Upper lobe of left lung (tissue), 6 donors: Measurements from ENCODE around the gene PCDHGC3. TPM values are rescaled to one million over a fixed set of nuclear protein-coding genes. Genes with fewer than 3 reads are reported as not detected.
A peak's percentile ranks its signal among the peaks of the same experiment; 100 is the strongest.

Source experiments
- ATAC-seq, 2 donors: fragments of 200-7000 bp; cut with Tn5 transposase; one replicate each; pipeline ENCODE4 v1.9.1; 2022; ENCODE audit warnings: mild to moderate bottlenecking in 2 of 2, moderate library complexity in 2 of 2; ENCODE audit not compliant: low FRiP score in 2 of 2
- DNase-seq, 2 donors: peaks; one replicate each; pipeline ENCODE4 v3.0.0-alpha.2; 2019 to 2020
- H3K27ac ChIP-seq, 4 donors: fragments of 200-600 bp; sonication (generic); one replicate each; pipeline ENCODE4 v1.5.1; 2016 to 2019
- H3K27me3 ChIP-seq, 4 donors: fragments of 200-600 bp; sonication (generic); one replicate each; pipeline ENCODE4 v1.5.1; 2017 to 2019
- H3K36me3 ChIP-seq, 4 donors: fragments of 200-600 bp; sonication (generic); one replicate each; pipeline ENCODE4 v1.5.1; 2016 to 2019
- H3K4me1 ChIP-seq, 4 donors: fragments of 200-600 bp; sonication (generic); one replicate each; pipeline ENCODE4 v1.5.1; 2018 to 2019
- H3K4me3 ChIP-seq, 4 donors: fragments of 200-600 bp; sonication (generic); one replicate each; pipeline ENCODE4 v1.5.1; 2017 to 2019; ENCODE audit warnings: mild to moderate bottlenecking in 2 of 4, moderate library complexity in 1 of 4
- H3K9me3 ChIP-seq, 4 donors: fragments of 200-600 bp; sonication (generic); one replicate each; pipeline ENCODE4 v1.5.1; 2018 to 2019
- EP300 ChIP-seq, 4 donors: sonication (generic); formaldehyde crosslinking; IDR thresholded peaks; one replicate each; pipeline ENCODE4 v1.5.1; 2017; ENCODE audit warnings: antibody characterized with exemption in 4 of 4, control low read depth in 2 of 4
- POLR2A ChIP-seq, 4 donors: fragments of 450-650 bp; IDR thresholded peaks; one replicate each; pipeline ENCODE4 v1.5.1; 2016 to 2017; ENCODE audit warnings: antibody characterized with exemption in 4 of 4, mild to moderate bottlenecking in 2 of 4
- POLR2AphosphoS5 ChIP-seq, 2 donors: sonication (generic); formaldehyde crosslinking; IDR thresholded peaks; one replicate each; pipeline ENCODE4 v1.5.1; 2017; ENCODE audit warnings: antibody characterized with exemption in 2 of 2
- WGBS, 2 donors: methylation state at CpG; one replicate each; pipeline ENCODE4 v1.1.5; 2017 to 2018; 5-methylcytosine and 5-hydroxymethylcytosine counted together
- total RNA-seq, 6 donors: library from RNA; depleted of rRNA in 4 of 6; stranded (reverse); fragments of >200 nt in 4 of 6; gene quantifications; one replicate each; pipeline versions ENCODE4 v1.1.0 to v1.2.1, GENCODE V29; 2016 to 2021
- TF ChIP-seq, protein P1 (sequence below), 6 experiments: fragments of 450-650 bp in 4 of 6; fragments of 200-600 bp in 2 of 6; sonication (generic) in 2 of 6; IDR thresholded peaks; one replicate each; pipeline ENCODE4 v1.5.1; 2016 to 2019; ENCODE audit warnings: antibody characterized with exemption in 6 of 6
- donor health status: DM: no; HTN: no; CAD: no; lungs with moderate emphysema.
- donor health status: DM: no; HTN: yes; CAD: no; lungs with severe emphysema.

The PCDHGC3 gene
- total RNA-seq, 6 donors from 2014 or later, result 26.4 to 116 (median 50.1) TPM

DNA sequence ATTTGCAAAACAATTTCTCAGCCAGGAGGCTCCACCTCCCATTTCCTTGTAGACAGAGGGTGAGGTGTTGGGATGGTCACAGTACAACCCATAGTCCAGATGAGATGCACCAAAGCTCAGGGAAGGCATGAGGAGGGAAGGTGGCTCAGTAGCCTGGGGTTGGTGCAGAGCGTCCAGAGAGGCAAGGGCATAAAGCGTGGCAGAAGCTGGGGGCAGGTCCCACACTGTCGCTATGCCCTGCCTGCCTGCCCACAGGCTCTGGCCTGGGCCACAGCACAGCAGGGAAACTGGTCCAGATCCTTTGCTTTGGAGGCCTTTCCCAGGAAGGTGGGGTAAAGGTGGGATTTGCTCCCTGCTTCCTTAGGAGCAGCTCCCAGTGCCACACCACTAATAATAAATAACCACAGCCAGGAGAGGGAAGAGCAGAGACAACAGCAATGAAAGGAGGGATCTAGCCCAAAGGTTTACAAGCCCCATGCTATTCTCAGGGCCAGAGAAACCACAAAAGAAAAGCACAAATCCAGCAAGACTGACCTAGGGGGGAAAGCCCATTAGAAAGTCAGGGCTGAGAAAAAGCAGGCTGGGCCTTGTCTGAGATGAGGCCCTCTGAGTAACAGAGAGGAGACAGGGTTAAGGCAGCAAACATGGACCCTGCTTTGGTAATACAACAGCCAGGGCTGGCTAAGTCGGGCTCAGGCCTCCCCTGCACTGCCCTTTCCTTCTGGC, 40.3 kb downstream of the PCDHGC3 start:
- Histone ChIP-seq H3K36me3 (peaks cover 2 to 63% (median 23%) of the 10 kb centered on the region in 4 donors), H3K4me3 (no peak overlapping the region), H3K4me1 (peaks cover 59 to 77% (median 68%) of the 10 kb centered on the region in 4 donors), H3K27ac (peak overlapping the region in 3 of 4 donors; percentile 57 to 92 (median 91)), H3K9me3 (no peaks in the 10 kb centered on the region), H3K27me3 (no peaks in the 10 kb centered on the region)
- ATAC-seq, result no peak
- WGBS, 2 donors, result 84 to 93% methylated on average over 4 of the region's 4 CpGs
- no peak for TF ChIP-seq POLR2A (IDR thresholded peaks at IDR 0.05)
- TF ChIP-seq POLR2AphosphoS5 (IDR thresholded peaks at IDR 0.05), result no peak
- TF ChIP-seq EP300 (IDR thresholded peaks at IDR 0.05), result no peak
- TF ChIP-seq, protein P1, sequence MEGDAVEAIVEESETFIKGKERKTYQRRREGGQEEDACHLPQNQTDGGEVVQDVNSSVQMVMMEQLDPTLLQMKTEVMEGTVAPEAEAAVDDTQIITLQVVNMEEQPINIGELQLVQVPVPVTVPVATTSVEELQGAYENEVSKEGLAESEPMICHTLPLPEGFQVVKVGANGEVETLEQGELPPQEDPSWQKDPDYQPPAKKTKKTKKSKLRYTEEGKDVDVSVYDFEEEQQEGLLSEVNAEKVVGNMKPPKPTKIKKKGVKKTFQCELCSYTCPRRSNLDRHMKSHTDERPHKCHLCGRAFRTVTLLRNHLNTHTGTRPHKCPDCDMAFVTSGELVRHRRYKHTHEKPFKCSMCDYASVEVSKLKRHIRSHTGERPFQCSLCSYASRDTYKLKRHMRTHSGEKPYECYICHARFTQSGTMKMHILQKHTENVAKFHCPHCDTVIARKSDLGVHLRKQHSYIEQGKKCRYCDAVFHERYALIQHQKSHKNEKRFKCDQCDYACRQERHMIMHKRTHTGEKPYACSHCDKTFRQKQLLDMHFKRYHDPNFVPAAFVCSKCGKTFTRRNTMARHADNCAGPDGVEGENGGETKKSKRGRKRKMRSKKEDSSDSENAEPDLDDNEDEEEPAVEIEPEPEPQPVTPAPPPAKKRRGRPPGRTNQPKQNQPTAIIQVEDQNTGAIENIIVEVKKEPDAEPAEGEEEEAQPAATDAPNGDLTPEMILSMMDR (IDR thresholded peaks at IDR 0.05), result no peak
- no peak for DNase-seq

DNA sequence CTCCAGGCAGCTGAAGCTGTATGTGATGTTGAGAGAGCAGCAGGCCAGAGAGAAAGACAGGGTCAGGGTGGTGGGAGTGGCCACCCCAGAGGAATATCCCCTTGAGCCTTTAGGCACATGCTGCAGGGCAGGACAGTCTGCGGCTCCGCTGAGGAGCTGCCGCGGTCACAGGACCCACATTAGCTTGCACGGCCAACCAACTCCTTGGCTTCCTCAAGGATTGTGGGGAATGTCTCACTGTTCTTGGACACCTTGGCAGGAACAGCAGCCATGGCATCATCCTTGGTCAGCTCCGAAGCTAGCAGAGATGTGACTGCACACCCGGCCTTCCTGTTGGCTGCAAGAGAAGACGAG, 40.9 kb downstream of the PCDHGC3 start:
- H3K27ac ChIP-seq, result peak overlapping the region in 3 of 4 donors; percentile 57 to 92 (median 91)
- H3K36me3 ChIP-seq, result peaks cover 2 to 58% (median 23%) of the 10 kb centered on the region in 4 donors
- DNase-seq (peak in 1 of 2 donors; percentile 60), ATAC-seq (no peak)
- no peak for TF ChIP-seq POLR2A (IDR thresholded peaks at IDR 0.05)
- no peak for TF ChIP-seq EP300 (IDR thresholded peaks at IDR 0.05)
- TF ChIP-seq POLR2AphosphoS5 (IDR thresholded peaks at IDR 0.05), result no peak
- TF ChIP-seq, protein P1 (IDR thresholded peaks at IDR 0.05), result no peak
- no peak overlapping the region for H3K4me3 ChIP-seq
- peaks cover 64 to 83% (median 74%) of the 10 kb centered on the region in 4 donors for H3K4me1 ChIP-seq
- WGBS, 2 donors, result 84 to 90% methylated on average over 3 to 8 of the region's 8 CpGs
- H3K9me3 ChIP-seq, result no peaks in the 10 kb centered on the region
- H3K27me3 ChIP-seq, result no peaks in the 10 kb centered on the region

DNA sequence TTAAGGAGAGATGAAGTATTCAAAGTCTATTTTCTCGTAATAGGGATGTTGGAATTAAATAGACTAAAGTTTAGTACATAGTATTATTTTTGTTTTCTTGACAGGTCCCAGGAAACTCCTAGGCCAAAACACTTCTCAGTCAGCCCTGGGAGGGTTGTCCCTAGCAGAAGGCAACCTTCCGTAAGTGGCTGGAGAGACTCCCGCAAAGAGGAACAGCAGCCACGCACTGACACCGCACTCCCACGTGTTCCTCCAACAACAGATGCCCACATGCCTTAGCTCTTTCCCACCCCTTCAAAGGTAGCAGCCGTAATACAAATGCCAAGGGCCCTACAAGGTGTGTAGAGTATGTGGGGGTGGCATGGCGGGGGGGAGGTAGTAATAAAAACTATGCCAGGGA, 41.5 kb downstream of the PCDHGC3 start:
- TF ChIP-seq EP300 (IDR thresholded peaks at IDR 0.05) (no peak), POLR2A (IDR thresholded peaks at IDR 0.05) (no peak), POLR2AphosphoS5 (IDR thresholded peaks at IDR 0.05) (no peak)
- TF ChIP-seq, protein P1 (IDR thresholded peaks at IDR 0.05), result no peak
- peaks cover 2 to 58% (median 25%) of the 10 kb centered on the region in 4 donors for H3K36me3 ChIP-seq
- H3K9me3 ChIP-seq, result no peaks in the 10 kb centered on the region
- WGBS, 2 donors, result 77 to 83% methylated on average over 8 of the region's 8 CpGs
- peak overlapping the region in 3 of 4 donors; percentile 49 to 92 (median 57) for H3K27ac ChIP-seq
- peaks cover 68 to 89% (median 78%) of the 10 kb centered on the region in 4 donors for H3K4me1 ChIP-seq
- no peaks in the 10 kb centered on the region for H3K27me3 ChIP-seq
- no peak for ATAC-seq
- DNase-seq, result no peak
- H3K4me3 ChIP-seq, result no peak overlapping the region

DNA sequence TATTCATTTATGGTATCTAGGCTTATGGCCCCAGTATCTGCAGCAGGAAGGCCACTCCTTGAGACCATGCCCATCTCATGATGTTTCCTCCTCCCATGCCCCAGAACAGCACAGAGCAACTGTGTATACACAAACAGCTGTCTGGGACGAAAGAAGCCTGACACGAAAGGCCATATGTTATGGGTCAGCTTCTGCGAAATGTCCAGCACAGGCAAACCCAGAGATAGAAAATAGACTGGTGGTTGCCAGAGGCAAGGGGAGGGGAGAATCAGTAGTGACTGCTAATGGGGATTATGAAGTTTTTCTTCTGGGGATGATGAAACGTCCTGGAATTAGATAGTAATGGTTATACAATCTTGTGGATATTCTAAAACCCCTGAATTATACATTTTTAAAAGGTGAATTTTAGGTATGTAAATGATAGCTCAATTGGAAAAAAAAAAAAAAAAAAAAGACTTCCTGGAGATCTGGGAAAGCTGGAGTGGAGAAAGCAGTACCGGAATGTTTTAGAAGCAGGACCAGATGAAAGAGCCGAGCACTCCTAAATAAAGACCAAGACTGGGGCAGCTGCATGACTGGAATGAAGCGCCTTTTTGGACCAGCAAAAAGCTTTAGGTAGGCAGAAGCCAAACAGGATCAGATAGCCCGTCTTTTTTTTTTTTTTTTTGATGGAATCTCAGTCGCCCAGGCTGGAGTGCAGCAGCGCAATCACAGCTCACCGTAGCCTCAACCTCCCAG, 42.3 kb downstream of the PCDHGC3 start:
- peaks cover 62 to 94% (median 80%) of the 10 kb centered on the region in 4 donors for H3K4me1 ChIP-seq
- 83 to 88% methylated on average over 11 of the region's 11 CpGs for WGBS, 2 donors
- no peak for DNase-seq
- peak overlapping the region; percentile 12 to 92 (median 49) for H3K27ac ChIP-seq
- peak; percentile 53 to 54 for TF ChIP-seq POLR2AphosphoS5 (IDR thresholded peaks at IDR 0.05)
- no peak for TF ChIP-seq EP300 (IDR thresholded peaks at IDR 0.05)
- no peak overlapping the region for H3K4me3 ChIP-seq
- no peaks in the 10 kb centered on the region for H3K9me3 ChIP-seq
- ATAC-seq, result no peak
- H3K36me3 ChIP-seq, result peaks cover 2 to 65% (median 28%) of the 10 kb centered on the region in 4 donors
- no peaks in the 10 kb centered on the region for H3K27me3 ChIP-seq

DNA sequence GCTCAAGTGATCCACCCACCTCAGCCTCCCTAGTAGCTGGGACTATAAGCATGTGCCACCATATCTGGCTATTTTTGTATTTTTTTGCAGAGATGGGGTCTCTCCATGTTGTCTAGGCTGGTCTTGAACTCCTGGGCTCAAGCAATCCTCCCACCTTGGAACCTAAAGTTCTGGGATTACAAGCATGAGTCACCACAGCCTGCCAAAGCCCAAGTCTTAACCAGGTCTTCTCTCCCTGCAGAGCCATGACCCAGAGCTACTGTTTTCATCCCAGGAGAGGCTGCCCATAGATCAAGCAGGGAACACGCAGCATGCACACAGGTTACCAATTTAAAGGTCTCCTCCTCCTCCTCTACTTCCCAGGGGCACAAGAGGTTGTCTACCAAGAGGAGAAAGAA, 42.9 kb downstream of the PCDHGC3 start:
- TF ChIP-seq EP300 (IDR thresholded peaks at IDR 0.05), result no peak
- TF ChIP-seq POLR2AphosphoS5 (IDR thresholded peaks at IDR 0.05), result no peak
- TF ChIP-seq, protein P1 (IDR thresholded peaks at IDR 0.05), result no peak
- TF ChIP-seq POLR2A (IDR thresholded peaks at IDR 0.05), result no peak
- peaks cover 56 to 89% (median 78%) of the 10 kb centered on the region in 4 donors for H3K4me1 ChIP-seq
- no peaks in the 10 kb centered on the region for H3K27me3 ChIP-seq
- no peak overlapping the region for H3K4me3 ChIP-seq
- DNase-seq (no peak), ATAC-seq (no peak)
- peaks cover 2 to 71% (median 30%) of the 10 kb centered on the region in 4 donors for H3K36me3 ChIP-seq
- peak overlapping the region; percentile 12 to 81 (median 49) for H3K27ac ChIP-seq
- no peaks in the 10 kb centered on the region for H3K9me3 ChIP-seq
- WGBS, 2 donors, result 100% methylated on average over 1 of the region's 1 CpG; no CpG with 5 or more reads in 1 of the 2 donors
